Stomach (tissue), 9 donors: ENCODE data around the gene SURF6. TPM values are rescaled to one million over a fixed set of nuclear protein-coding genes. Genes with fewer than 3 reads are reported as not detected.
"Not testable (repeated sequence)": the region's sequence is repeated elsewhere in the genome, so short reads cannot be mapped to it uniquely, and the experiment has no call there.

Source experiments
- DNase-seq, 2 donors: peaks; one replicate each; pipeline versions ENCODE4 v3.0.0 to v3.0.0-alpha.2; 2013 to 2019
- H3K27ac ChIP-seq, 5 donors: fragments of 200-600 bp in 4 of 5; sonication (generic) in 4 of 5; one replicate each; pipeline ENCODE4 v1.5.1; 2013 to 2019; ENCODE audit warnings: mild to moderate bottlenecking in 1 of 5, moderate library complexity in 1 of 5
- H3K27me3 ChIP-seq, 3 donors: fragments of 200-600 bp; sonication (generic); one replicate each; pipeline ENCODE4 v1.5.1; 2017 to 2019; ENCODE audit warnings: mixed run types in 1 of 3
- H3K36me3 ChIP-seq, 4 donors: fragments of 200-600 bp; sonication (generic); 1 replicate in 3 of 4; 2 replicates in 1 of 4; pipeline ENCODE4 v1.5.1; 2016 to 2019
- H3K4me1 ChIP-seq, 4 donors: fragments of 200-600 bp; sonication (generic); one replicate each; pipeline ENCODE4 v1.5.1; 2016 to 2019
- H3K4me3 ChIP-seq, 4 donors: fragments of 200-600 bp; sonication (generic) in 3 of 4; one replicate each; pipeline ENCODE4 v1.5.1; 2016 to 2019; ENCODE audit warnings: mild to moderate bottlenecking in 1 of 4
- H3K9me3 ChIP-seq, 4 donors: fragments of 200-600 bp; sonication (generic); one replicate each; pipeline ENCODE4 v1.5.1; 2016 to 2019
- EP300 ChIP-seq: sonication (generic); formaldehyde crosslinking; IDR thresholded peaks from one replicate; pipeline ENCODE4 v1.6.1; 2017; ENCODE audit warnings: antibody characterized with exemption
- POLR2A ChIP-seq, 4 donors: fragments of 450-650 bp; IDR thresholded peaks; one replicate each; pipeline ENCODE4 v1.6.1; 2016; ENCODE audit warnings: antibody characterized with exemption in 4 of 4, control low read depth in 2 of 4, mild to moderate bottlenecking in 1 of 4, moderate library complexity in 1 of 4
- POLR2AphosphoS5 ChIP-seq, 3 donors: sonication (generic); formaldehyde crosslinking; IDR thresholded peaks; one replicate each; pipeline ENCODE4 v1.6.1; 2016; ENCODE audit warnings: antibody characterized with exemption in 3 of 3
- WGBS, 5 donors: extraction: QIAGEN DNeasy Blood & Tissue Kit in 3 of 5; methylation state at CpG; one replicate each; pipeline versions ENCODE4 v1.1.5 to v1.1.7; 2013 to 2018; 5-methylcytosine and 5-hydroxymethylcytosine counted together
- intact Hi-C: fragments of 100-400 bp; cut with DNase I; formaldehyde crosslinking; loops from one replicate; pipeline ENCODE4 v1.15.1; 2023; ENCODE audit warnings: low total_unique reads
- polyA plus RNA-seq, 3 donors: library from polyadenylated mRNA; stranded (reverse); fragments of 200-250 nt; gene quantifications; one replicate each; pipeline ENCODE4 v1.2.3, GENCODE V29; 2013
- total RNA-seq, 5 donors: library from RNA; depleted of rRNA; stranded (reverse); fragments of >200 nt; gene quantifications; one replicate each; pipeline versions ENCODE4 v1.1.0 to v1.2.3, GENCODE V29; 2014 to 2016
- TF ChIP-seq, protein P1 (sequence below), 7 experiments: fragments of 450-650 bp in 4 of 7; fragments of 200-600 bp in 3 of 7; sonication (generic) in 3 of 7; IDR thresholded peaks; one replicate each; pipeline ENCODE4 v1.5.1; 2016 to 2019; ENCODE audit warnings: antibody characterized with exemption in 7 of 7, control low read depth in 2 of 7, mild to moderate bottlenecking in 1 of 7
- donor health status: healthy with polysubstance abuse.
- donor health status: Bipolar disorder and iron deficiency.
- donor health status: healthy.

Gene SURF6
- total and polyA plus RNA-seq, 8 donors, result 2.9 to 138 (median 14.1) TPM

DNA sequence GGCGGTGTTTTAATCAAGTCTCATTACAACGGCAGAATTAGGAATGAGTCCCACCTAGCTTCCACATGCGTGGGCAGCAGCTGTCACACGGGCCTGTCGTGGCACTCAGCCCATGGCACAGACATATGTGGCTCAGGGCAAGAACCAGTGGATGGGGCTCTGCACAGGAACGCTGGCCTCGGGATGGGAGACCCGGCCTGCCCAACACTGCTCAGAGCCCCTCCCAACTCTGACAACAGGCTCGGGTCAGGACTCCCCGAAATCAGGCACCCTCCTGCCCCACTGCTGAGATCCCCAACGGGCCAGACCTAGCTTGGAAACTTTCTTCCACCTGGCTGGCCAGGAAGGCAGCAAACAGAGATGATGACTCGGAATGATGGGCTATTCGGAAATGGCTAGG, 4.9 kb upstream of the SURF6 start:
- TF ChIP-seq POLR2A (IDR thresholded peaks at IDR 0.05), result no peak
- no peak for TF ChIP-seq POLR2AphosphoS5 (IDR thresholded peaks at IDR 0.05)
- TF ChIP-seq EP300, result no peak
- TF ChIP-seq, protein P1, sequence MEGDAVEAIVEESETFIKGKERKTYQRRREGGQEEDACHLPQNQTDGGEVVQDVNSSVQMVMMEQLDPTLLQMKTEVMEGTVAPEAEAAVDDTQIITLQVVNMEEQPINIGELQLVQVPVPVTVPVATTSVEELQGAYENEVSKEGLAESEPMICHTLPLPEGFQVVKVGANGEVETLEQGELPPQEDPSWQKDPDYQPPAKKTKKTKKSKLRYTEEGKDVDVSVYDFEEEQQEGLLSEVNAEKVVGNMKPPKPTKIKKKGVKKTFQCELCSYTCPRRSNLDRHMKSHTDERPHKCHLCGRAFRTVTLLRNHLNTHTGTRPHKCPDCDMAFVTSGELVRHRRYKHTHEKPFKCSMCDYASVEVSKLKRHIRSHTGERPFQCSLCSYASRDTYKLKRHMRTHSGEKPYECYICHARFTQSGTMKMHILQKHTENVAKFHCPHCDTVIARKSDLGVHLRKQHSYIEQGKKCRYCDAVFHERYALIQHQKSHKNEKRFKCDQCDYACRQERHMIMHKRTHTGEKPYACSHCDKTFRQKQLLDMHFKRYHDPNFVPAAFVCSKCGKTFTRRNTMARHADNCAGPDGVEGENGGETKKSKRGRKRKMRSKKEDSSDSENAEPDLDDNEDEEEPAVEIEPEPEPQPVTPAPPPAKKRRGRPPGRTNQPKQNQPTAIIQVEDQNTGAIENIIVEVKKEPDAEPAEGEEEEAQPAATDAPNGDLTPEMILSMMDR (IDR thresholded peaks at IDR 0.05), result no peak
- no peaks in the 10 kb centered on the region for H3K9me3 ChIP-seq
- H3K27ac ChIP-seq, result peak overlapping the region in 2 of 5 donors; percentile 21 to 39
- whole genome bisulfite sequencing, 5 donors, result 86 to 91% (median 89%) methylated on average over 13 of the region's 13 CpGs
- H3K36me3 ChIP-seq, result peaks cover 58 to 76% (median 71%) of the 10 kb centered on the region in 4 donors
- intact Hi-C loops, result no loop called here
- peaks cover 5 to 46% (median 18%) of the 10 kb centered on the region in 4 donors for H3K4me1 ChIP-seq
- H3K27me3 ChIP-seq, result no peaks in the 10 kb centered on the region
- DNase-seq, result no peak
- peak overlapping the region in 1 of 4 donors; percentile 21 for H3K4me3 ChIP-seq

DNA sequence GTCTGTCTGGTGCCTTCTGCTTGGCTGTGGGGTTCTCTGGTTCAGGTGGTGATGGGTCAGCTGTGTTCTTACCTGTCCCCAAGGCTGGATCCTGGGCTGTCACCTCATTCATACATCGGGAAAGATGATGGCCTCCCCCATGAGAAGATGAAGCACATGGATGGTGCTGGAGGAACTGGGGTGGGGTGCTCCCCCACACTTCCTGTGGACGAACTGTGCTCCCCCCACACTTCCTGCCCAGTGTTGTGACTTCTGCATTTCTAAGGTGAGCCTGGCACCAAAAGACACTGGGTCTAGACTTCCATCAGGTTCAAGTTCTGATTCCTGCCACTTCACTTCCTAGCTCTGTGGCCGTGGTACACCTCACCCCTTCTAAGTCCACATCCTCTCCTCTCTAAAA, 4.3 kb upstream of the SURF6 start:
- TF ChIP-seq, protein P1 (IDR thresholded peaks at IDR 0.05), result no peak
- TF ChIP-seq POLR2A (IDR thresholded peaks at IDR 0.05) (no peak), EP300 (no peak), POLR2AphosphoS5 (IDR thresholded peaks at IDR 0.05) (no peak)
- Histone ChIP-seq H3K36me3 (peaks cover 53 to 70% (median 65%) of the 10 kb centered on the region in 4 donors), H3K4me3 (peak overlapping the region in 1 of 4 donors; percentile 21), H3K4me1 (peaks cover 6 to 45% (median 15%) of the 10 kb centered on the region in 4 donors), H3K9me3 (no peaks in the 10 kb centered on the region), H3K27me3 (no peaks in the 10 kb centered on the region), H3K27ac (peak overlapping the region in 2 of 5 donors; percentile 21 to 39)
- DNase-seq, result no peak
- WGBS, 5 donors, result 59 to 86% (median 74%) methylated on average over 2 to 3 of the region's 3 CpGs
- intact Hi-C loops, result no loop called here

DNA sequence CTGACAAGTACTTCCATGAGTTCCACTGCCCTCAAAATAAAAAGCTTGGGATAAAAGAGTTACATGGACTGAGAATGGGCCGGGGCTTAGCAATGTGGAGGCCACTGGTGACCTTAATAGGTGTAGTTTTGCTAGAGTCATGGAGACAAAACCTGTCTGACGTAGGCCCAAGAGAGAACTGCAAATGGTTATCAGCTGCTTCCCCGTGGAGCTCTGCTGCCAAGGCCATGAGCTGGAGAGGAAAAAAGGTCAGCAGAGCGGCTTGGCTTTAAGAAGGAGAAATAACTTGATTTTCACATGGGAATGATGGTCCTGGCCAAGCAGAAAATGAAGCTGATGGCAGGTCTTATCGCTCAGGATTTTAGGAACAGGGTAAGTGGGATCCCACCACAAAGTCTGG, 3.7 kb upstream of the SURF6 start:
- no peak for DNase-seq
- peaks cover 49 to 64% (median 58%) of the 10 kb centered on the region in 4 donors for H3K36me3 ChIP-seq
- H3K4me3 ChIP-seq, result no peak overlapping the region
- no peaks in the 10 kb centered on the region for H3K27me3 ChIP-seq
- intact Hi-C loops, result no loop called here
- no peaks in the 10 kb centered on the region for H3K9me3 ChIP-seq
- H3K27ac ChIP-seq, result peak overlapping the region in 1 of 5 donors; percentile 21
- 70 to 85% (median 72%) methylated on average over 5 of the region's 5 CpGs for WGBS, 5 donors
- peaks cover 13 to 51% (median 21%) of the 10 kb centered on the region in 4 donors for H3K4me1 ChIP-seq
- no peak for TF ChIP-seq POLR2A (IDR thresholded peaks at IDR 0.05)

DNA sequence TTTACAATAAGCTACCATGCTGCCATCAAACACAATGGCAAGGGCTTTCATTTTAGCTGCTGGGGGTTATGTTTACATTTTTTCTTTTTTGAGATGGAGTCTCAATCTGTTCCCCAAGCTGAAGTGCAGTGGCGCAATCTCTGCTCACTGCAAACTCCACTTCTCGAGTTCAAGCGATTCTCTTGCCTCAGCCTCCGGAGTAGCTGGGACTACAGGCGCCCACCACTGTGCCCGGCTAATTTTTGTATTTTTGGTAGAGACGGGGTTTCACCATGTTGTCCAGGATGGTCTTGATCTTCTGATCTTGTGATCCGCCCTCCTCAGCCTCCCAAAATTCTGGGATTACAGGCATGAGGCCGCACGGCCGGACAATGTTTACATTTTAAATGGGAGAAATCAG, 1.1 kb downstream of the SURF6 start:
- H3K4me1 ChIP-seq, result peaks cover 21 to 38% (median 33%) of the 10 kb centered on the region in 4 donors
- DNase-seq, H3K9me3 ChIP-seq, H3K27me3 ChIP-seq, intact Hi-C loops: not testable (repeated sequence)
- H3K27ac ChIP-seq, result peak overlapping the region in 2 of 5 donors; percentile 11 to 81
- 57 to 65% (median 57%) methylated on average over 11 of the region's 11 CpGs for WGBS, 5 donors
- H3K4me3 ChIP-seq, result peak overlapping the region; percentile 67 to 94 (median 83)
- peaks cover 47 to 64% (median 58%) of the 10 kb centered on the region in 4 donors for H3K36me3 ChIP-seq

DNA sequence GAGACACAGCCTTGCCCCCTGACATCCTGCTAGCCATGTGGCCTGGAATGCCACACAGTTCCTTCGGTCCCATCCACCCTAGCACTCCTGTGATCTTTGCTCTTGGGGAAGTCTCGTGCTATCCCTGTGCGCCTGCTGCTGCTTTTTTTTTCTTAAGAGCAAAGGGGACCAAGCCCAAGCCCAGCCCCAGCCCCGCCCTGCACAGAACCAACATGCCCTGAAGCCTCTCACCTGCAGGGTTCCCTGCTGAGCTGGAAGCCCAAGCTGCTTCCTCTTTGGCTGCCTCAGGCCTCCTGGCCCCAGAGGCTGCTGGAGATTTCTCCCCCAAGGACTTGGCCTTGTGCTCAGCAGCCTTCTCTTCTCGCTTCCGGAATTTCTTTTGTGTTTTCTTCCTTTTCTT, 1.8 kb downstream of the SURF6 start:
- peak; percentile 42 to 79 for DNase-seq
- TF ChIP-seq, protein P1 (IDR thresholded peaks at IDR 0.05), result no peak
- TF ChIP-seq POLR2A (IDR thresholded peaks at IDR 0.05) (no peak), POLR2AphosphoS5 (IDR thresholded peaks at IDR 0.05) (no peak), EP300 (no peak)
- no peaks in the 10 kb centered on the region for H3K9me3 ChIP-seq
- H3K27me3 ChIP-seq, result no peaks in the 10 kb centered on the region
- H3K4me1 ChIP-seq, result peaks cover 21 to 35% (median 31%) of the 10 kb centered on the region in 4 donors
- H3K36me3 ChIP-seq, result peaks cover 41 to 60% (median 52%) of the 10 kb centered on the region in 4 donors
- WGBS, 5 donors, result 54 to 79% (median 64%) methylated on average over 6 of the region's 6 CpGs
- intact Hi-C loops, result no loop called here
- H3K27ac ChIP-seq, result peak overlapping the region in 1 of 5 donors; percentile 8
- peak overlapping the region in 1 of 4 donors; percentile 94 for H3K4me3 ChIP-seq
